ENCODE measurements around the gene GABBR2.

The GABBR2 gene

DNA sequence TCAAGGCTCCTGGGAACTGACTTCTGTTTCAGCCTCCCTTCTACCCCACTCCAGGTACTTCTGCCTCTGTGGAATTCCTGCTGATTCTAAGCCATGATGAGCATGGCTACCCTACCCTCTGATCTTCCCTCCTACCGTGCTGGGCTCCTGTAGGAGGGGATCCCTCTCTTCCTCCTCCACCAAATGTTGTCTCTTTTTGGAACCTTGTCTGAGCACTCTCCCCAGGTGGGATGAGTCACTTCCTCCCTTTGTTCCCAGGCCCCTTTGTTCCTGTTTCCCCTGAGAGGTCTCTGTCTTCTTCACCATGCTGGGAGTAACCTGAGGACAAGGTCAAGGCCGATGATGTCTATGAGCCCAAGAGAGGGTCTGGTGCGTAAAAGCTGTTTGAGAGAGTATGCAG lies 213.2 kb downstream of the GABBR2 start:
- Mint-ChIP-seq H3K4me1 (no peaks in the 10 kb centered on the region), H3K27me3 (ENCODE audit: low read depth) (peaks cover 17% of the 10 kb centered on the region), H3K4me3 (no peak overlapping the region), H3K36me3 (ENCODE audit: low read depth) (no peaks in the 10 kb centered on the region), H3K27ac (no peak overlapping the region), H3K9me3 (peaks cover 4% of the 10 kb centered on the region)
- TF ChIP-seq, protein P1, sequence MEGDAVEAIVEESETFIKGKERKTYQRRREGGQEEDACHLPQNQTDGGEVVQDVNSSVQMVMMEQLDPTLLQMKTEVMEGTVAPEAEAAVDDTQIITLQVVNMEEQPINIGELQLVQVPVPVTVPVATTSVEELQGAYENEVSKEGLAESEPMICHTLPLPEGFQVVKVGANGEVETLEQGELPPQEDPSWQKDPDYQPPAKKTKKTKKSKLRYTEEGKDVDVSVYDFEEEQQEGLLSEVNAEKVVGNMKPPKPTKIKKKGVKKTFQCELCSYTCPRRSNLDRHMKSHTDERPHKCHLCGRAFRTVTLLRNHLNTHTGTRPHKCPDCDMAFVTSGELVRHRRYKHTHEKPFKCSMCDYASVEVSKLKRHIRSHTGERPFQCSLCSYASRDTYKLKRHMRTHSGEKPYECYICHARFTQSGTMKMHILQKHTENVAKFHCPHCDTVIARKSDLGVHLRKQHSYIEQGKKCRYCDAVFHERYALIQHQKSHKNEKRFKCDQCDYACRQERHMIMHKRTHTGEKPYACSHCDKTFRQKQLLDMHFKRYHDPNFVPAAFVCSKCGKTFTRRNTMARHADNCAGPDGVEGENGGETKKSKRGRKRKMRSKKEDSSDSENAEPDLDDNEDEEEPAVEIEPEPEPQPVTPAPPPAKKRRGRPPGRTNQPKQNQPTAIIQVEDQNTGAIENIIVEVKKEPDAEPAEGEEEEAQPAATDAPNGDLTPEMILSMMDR (IDR thresholded peaks at IDR 0.05; ENCODE audit: unreplicated experiment in 3 of 3): no peak

DNA sequence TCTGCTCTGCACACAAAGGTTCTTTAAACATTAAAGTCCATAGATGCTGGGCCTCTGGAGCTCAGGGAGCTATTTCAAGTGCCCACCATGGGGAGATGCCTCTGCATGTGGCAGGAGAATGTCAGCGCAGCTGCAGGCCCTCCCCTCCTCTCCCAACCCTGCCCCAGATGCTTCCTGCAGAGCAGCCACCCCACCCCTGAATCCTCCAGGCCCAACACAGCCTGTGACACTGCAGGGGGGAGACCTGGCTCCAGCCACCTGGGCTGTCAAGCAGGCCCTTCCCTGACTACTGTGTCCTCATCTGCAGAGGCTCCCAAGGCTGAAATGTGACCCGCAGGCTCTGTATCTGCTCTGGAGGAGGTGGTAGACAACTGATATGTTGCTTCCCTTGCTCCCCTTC lies 213.9 kb downstream of the GABBR2 start:
- Mint-ChIP-seq H3K4me3 (no peak overlapping the region), H3K27me3 (ENCODE audit: low read depth) (peaks cover 13% of the 10 kb centered on the region), H3K4me1 (no peaks in the 10 kb centered on the region), H3K27ac (no peak overlapping the region), H3K9me3 (peaks cover 4% of the 10 kb centered on the region), H3K36me3 (ENCODE audit: low read depth) (no peaks in the 10 kb centered on the region)
- TF ChIP-seq, protein P1 (IDR thresholded peaks at IDR 0.05; ENCODE audit: unreplicated experiment in 3 of 3): no peak

DNA sequence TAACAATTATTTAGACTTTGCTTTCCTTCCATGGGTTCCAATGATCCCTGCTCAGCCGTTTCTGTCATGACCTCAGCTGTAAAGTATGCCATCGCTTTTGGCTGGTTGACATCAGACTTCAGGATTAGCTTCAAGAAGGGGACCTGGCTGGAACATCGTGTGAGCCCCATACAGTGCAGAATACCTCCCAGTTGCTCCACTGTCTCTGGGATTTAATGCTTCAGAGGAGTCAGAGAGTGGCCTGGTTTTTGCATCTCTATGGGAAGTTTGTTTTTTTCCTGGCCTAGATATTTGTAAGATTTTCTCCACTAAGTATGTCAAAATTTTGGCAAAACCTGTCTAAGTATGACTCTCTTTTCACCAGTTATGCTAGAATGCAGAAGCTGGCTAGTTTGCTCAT lies 216.9 kb downstream of the GABBR2 start:
- H3K9me3 Mint-ChIP-seq: peaks cover 4% of the 10 kb centered on the region
- H3K27ac Mint-ChIP-seq: no peak overlapping the region
- no peaks in the 10 kb centered on the region for H3K4me1 Mint-ChIP-seq
- peaks cover 13% of the 10 kb centered on the region for H3K27me3 Mint-ChIP-seq (ENCODE audit: low read depth)
- TF ChIP-seq, protein P1 (IDR thresholded peaks at IDR 0.05; ENCODE audit: unreplicated experiment in 3 of 3): no peak
- H3K4me3 Mint-ChIP-seq: no peak overlapping the region
- H3K36me3 Mint-ChIP-seq (ENCODE audit: low read depth): no peaks in the 10 kb centered on the region

DNA sequence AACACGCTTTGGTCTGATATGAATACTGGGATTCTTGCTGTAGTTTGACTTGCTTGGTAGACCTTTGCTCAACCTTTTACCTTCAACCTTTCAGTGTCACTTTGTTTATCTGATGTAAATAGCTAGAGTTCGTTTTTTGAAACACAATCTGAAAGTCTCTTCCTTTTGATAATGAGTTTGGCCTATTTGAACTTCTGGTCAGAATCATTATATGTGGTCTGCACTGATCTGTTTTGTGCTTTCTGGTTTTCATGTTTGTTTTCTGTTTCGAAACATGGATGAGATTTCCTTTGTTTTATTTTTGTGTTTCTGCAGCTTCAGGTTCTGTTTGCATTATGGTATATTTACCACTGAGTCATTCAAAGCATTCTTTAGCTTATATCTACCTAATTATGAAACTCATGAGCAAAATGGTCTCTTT lies 217.5 kb downstream of the GABBR2 start:
- TF ChIP-seq, protein P1 (IDR thresholded peaks at IDR 0.05; ENCODE audit: unreplicated experiment in 3 of 3): no peak
- peaks cover 4% of the 10 kb centered on the region for H3K9me3 Mint-ChIP-seq
- no peak overlapping the region for H3K27ac Mint-ChIP-seq
- no peak overlapping the region for H3K4me3 Mint-ChIP-seq
- H3K4me1 Mint-ChIP-seq: no peaks in the 10 kb centered on the region
- peaks cover 13% of the 10 kb centered on the region for H3K27me3 Mint-ChIP-seq (ENCODE audit: low read depth)
- no peaks in the 10 kb centered on the region for H3K36me3 Mint-ChIP-seq (ENCODE audit: low read depth)

DNA sequence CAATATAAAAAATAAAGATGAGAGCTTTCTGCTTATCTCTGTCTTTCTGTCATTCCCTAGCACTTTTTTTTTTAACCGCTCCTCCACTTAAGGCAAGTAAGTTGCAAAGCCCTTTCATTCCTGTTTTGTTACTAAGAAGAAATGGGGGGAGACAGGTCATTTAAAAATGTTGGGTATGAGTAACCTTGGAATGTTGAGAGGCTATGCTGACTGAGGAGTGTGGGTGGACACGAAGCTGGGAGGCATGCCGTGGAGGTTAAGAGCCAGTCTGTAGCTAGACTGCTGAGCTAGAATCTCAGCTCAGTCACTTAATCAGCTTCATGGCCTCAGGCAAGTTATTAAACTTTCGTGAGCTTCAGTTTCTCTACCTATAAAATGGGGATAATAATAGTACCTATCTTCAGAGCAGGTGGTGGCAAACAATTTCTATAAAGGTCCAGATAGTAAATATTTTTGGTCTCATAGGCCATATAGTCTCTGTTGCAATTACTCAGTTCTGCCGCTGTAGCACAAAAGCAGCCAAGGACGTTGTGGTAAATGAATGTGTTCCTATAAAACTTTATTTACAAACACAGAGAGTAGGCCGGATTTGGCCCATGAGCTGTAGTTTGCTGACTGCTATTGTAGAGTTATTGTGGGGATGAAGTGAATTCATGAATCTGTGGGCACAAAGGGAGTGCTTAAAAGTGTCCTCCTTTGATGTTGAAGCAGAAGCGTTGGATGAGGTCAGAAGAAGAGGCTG lies 220.0 kb downstream of the GABBR2 start:
- no peaks in the 10 kb centered on the region for H3K4me1 Mint-ChIP-seq
- no peak overlapping the region for H3K4me3 Mint-ChIP-seq
- TF ChIP-seq, protein P1 (IDR thresholded peaks at IDR 0.05; ENCODE audit: unreplicated experiment in 3 of 3): no peak
- H3K27ac Mint-ChIP-seq: no peak overlapping the region
- H3K9me3 Mint-ChIP-seq: peaks cover 4% of the 10 kb centered on the region
- peaks cover 18% of the 10 kb centered on the region for H3K27me3 Mint-ChIP-seq (ENCODE audit: low read depth)
- H3K36me3 Mint-ChIP-seq (ENCODE audit: low read depth): no peaks in the 10 kb centered on the region

DNA sequence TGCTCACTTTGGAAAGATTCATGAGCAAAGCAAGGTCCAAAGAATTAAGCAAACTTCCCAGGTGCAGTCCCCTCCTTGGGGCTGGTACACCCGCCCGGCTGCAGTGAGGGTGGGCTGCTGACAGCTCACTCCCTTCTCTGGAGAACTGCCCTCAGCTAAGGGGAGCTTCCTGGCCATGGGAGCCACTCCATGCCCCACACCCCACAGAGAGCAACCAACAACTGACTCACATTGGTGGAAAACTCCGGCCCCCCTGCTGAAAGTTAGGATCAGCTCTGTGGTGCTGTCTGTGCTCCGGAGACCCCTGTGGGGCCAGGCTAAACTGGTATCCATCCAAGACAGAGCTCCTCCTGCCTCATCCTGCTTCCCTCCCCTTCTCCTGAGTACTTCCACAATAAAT lies 223.0 kb downstream of the GABBR2 start:
- Mint-ChIP-seq H3K27ac (no peak overlapping the region), H3K27me3 (ENCODE audit: low read depth) (peaks cover 21% of the 10 kb centered on the region), H3K4me1 (no peaks in the 10 kb centered on the region), H3K4me3 (no peak overlapping the region), H3K9me3 (no peaks in the 10 kb centered on the region), H3K36me3 (ENCODE audit: low read depth) (no peaks in the 10 kb centered on the region)
- TF ChIP-seq, protein P1 (IDR thresholded peaks at IDR 0.05; ENCODE audit: unreplicated experiment in 3 of 3): no peak
